Measurements from ENCODE around the gene MRPL51.

MRPL51 gene

DNA sequence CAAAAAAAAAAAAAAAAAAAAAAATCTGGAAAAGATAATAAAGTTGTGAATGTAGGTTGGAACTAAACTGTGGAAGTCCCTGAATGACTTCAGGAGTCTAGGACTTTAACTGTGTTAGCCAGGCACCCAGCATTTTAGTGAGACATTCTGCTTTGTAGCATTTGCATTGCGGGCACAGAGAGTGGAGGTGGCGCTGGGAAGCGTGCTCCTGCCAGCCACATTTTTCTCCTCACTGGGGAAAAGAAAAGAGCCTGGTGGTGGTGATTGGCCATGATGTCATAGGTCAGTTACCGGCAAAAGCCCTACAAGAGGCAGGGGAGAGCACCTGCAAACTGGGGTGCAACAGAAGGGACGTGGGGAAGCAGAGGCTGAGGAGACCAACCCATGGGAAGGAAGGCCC, 31.6 kb upstream of the MRPL51 start:
- TF ChIP-seq, protein P1, sequence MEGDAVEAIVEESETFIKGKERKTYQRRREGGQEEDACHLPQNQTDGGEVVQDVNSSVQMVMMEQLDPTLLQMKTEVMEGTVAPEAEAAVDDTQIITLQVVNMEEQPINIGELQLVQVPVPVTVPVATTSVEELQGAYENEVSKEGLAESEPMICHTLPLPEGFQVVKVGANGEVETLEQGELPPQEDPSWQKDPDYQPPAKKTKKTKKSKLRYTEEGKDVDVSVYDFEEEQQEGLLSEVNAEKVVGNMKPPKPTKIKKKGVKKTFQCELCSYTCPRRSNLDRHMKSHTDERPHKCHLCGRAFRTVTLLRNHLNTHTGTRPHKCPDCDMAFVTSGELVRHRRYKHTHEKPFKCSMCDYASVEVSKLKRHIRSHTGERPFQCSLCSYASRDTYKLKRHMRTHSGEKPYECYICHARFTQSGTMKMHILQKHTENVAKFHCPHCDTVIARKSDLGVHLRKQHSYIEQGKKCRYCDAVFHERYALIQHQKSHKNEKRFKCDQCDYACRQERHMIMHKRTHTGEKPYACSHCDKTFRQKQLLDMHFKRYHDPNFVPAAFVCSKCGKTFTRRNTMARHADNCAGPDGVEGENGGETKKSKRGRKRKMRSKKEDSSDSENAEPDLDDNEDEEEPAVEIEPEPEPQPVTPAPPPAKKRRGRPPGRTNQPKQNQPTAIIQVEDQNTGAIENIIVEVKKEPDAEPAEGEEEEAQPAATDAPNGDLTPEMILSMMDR (conservative IDR thresholded peaks at IDR 0.05; ENCODE audit: low read depth, low read length): no peak
- DNase-seq (ENCODE audit: low read depth): no peak
- H3K4me3 ChIP-seq (ENCODE audit: low read depth, low read length): no peak overlapping the region

DNA sequence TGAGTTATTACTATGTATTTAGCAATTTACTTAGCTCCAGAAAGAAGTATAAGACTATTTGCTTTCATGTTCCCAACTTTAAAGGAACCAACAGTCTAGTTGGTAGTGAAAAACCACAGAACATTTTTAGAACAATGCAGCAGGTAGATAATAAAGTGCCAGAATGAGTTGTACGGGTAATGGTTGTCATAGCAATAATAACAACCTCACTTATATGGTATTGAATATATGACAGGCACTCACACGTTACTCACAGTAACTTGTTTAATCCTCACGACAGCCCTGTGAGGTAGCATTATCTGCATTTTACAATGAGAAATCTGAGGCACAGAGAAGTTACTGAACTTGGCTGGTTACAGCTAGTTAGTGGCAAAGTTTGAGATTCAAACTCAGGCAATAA, 30.6 kb upstream of the MRPL51 start:
- no peak overlapping the region for H3K4me3 ChIP-seq (ENCODE audit: low read depth, low read length)
- TF ChIP-seq, protein P1 (conservative IDR thresholded peaks at IDR 0.05; ENCODE audit: low read depth, low read length): no peak
- no peak for DNase-seq (ENCODE audit: low read depth)

DNA sequence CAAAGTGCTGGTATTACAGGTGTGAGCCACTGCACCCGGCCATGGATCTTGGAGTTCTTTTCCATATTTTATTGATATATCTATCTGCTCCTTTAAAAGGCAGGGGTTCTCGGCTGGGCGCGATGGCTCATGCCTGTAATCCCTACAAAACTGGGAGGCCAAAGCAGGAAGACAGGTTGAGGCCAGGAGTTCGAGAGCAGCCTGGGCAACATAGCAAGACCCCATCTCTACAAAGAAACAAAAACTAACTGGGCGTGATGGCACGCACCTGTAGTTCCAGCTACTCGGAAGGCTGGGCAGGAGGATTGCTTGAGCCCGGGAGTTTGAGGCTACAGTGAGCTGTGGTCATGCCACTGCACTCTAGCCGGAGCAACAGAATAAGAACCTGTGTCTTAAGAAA, 29.1 kb upstream of the MRPL51 start:
- DNase-seq (ENCODE audit: low read depth): no peak
- TF ChIP-seq, protein P1 (conservative IDR thresholded peaks at IDR 0.05; ENCODE audit: low read depth, low read length): no peak
- no peak overlapping the region for H3K4me3 ChIP-seq (ENCODE audit: low read depth, low read length)

DNA sequence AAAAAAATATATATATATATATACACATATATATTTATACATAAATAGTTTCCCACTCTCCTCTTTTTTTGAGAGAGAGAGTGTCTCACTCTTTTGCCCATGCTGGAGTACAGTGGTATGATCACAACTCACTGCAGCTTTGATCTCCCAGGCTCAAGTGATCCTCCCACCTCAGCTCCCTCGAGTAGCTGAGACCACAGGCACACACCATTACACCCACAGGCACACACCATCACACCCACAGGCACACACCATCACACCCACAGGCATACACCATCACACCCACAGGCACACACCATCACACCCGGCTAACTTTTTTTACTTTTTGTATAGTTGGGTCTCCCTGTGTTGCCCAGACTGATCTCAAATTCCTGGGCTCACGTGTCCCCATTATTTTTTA, 27.1 kb upstream of the MRPL51 start:
- no peak for DNase-seq (ENCODE audit: low read depth)
- H3K4me3 ChIP-seq (ENCODE audit: low read depth, low read length): no peak overlapping the region
- TF ChIP-seq, protein P1 (conservative IDR thresholded peaks at IDR 0.05; ENCODE audit: low read depth, low read length): no peak

DNA sequence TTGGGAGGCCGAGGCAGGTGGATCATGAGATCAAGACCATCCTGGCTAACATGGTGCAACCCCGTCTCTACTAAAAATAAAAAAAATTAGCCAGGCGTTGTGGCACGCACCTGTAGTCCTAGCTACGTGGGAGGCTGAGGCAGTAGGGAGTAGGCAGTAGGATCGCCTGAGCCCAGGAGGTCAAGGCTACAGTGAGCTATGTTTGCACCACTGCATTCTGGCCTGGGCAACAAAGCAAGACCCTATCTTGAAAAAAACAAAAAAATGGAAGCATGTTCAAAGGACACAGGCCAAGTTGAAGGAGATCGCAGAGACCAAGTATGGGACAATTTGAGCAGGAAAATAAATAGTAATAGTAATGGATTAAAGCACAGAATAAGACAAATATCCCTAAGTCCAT, 15.0 kb upstream of the MRPL51 start:
- DNase-seq (ENCODE audit: low read depth): no peak
- no peak overlapping the region for H3K4me3 ChIP-seq (ENCODE audit: low read depth, low read length)
- TF ChIP-seq, protein P1 (conservative IDR thresholded peaks at IDR 0.05; ENCODE audit: low read depth, low read length): no peak

DNA sequence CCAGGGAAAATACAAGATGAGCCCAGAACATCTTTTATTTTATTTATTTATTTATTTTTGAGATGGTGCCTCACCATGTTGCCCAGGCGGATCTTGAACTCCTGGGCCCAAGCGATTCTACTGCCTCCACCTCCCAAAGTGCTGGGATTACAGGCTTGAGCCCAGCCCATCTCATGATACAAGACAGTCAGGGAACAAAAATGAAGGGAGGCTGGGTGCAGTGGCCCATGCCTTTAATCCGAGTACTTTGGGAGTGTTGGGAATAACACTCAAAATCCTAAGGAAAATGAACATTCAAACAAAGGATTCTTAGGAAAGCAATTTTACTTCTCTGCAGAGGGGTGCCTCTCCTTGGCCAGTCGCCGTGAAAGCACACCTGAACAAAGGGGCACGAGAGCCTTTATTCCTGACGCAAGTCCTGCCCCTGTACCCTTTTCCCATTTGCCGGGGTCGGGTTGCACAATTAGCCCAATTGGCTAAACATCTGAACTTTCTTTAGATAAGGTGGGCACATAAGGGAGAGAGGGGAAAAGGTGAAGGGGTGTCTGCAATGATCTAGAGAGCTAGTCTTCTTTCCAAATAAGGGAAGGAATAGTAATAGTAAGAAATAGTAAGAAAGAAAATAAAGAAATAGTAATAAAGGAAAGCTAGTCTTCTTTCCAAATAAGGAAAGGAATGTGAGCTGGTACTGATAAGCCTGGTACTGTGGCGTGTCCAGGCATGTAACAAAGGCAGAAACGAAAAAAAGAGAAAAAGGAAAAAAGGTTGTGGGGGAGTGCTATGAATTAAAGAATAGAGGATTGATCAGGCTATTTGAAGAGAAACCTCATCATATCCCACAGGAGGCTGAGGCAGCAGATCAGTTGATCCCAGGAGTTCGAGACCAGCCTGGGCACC, 14.3 kb upstream of the MRPL51 start:
- H3K4me3 ChIP-seq (ENCODE audit: low read depth, low read length): no peak overlapping the region
- peak; percentile 39 for DNase-seq (ENCODE audit: low read depth)

More for the DNA sequence above, 14.3 kb upstream of the MRPL51 start:
- TF ChIP-seq, protein P1 (conservative IDR thresholded peaks at IDR 0.05; ENCODE audit: low read depth, low read length): no peak

Data from choroid plexus epithelial cell (primary cell).